Epidermal melanocyte (primary cell): Measurements from ENCODE around the gene CA11.
A peak's percentile ranks its signal among the peaks of the same experiment; 100 is the strongest.
"Not testable (repeated sequence)": the region's sequence is repeated elsewhere in the genome, so short reads cannot be mapped to it uniquely, and the experiment has no call there.

Experiments used
- DNase-seq: peaks from one replicate; pipeline ENCODE4 v3.0.0; 2011; ENCODE audit warnings: low spot score; ENCODE audit not compliant: insufficient read length

CA11 gene

GRCh38 chr19:48669903-48670668 is 24.1 kb upstream of the CA11 start:
- peak; percentile 10 for DNase-seq

GRCh38 chr19:48668761-48669160 is 22.8 kb upstream of the CA11 start:
- no peak for DNase-seq

GRCh38 chr19:48668332-48668731 is 22.3 kb upstream of the CA11 start:
- DNase-seq, result peak; percentile 1

GRCh38 chr19:48665786-48666185 is 19.8 kb upstream of the CA11 start:
- DNase-seq, result no peak

- DNase-seq, result peak; percentile 3
Measured at GRCh38 chr19:48664476-48664875, 18.5 kb upstream of the CA11 start.

- DNase-seq, result peak; percentile 9
Measured at GRCh38 chr19:48663667-48664066, 17.7 kb upstream of the CA11 start.

- DNase-seq, result no peak
Measured at GRCh38 chr19:48661711-48662090, 15.7 kb upstream of the CA11 start.

GRCh38 chr19:48660852-48661710 is 15.1 kb upstream of the CA11 start:
- DNase-seq, result peak; percentile 97

GRCh38 chr19:48659768-48660167 is 13.8 kb upstream of the CA11 start:
- no peak for DNase-seq

GRCh38 chr19:48658483-48658882 is 12.5 kb upstream of the CA11 start:
- DNase-seq, result no peak

- DNase-seq, result not testable (repeated sequence)
Measured at GRCh38 chr19:48657828-48658227, 11.8 kb upstream of the CA11 start.

- no peak for DNase-seq
Measured at GRCh38 chr19:48656840-48657474, 11.0 kb upstream of the CA11 start.

GRCh38 chr19:48654299-48655059 is 8.5 kb upstream of the CA11 start:
- DNase-seq, result no peak

GRCh38 chr19:48651683-48652048 is 5.7 kb upstream of the CA11 start:
- no peak for DNase-seq

GRCh38 chr19:48650974-48651682 is 5.1 kb upstream of the CA11 start:
- DNase-seq, result no peak

- DNase-seq, result no peak
Measured at GRCh38 chr19:48648134-48648533, 2.1 kb upstream of the CA11 start.

- no peak for DNase-seq
Measured at GRCh38 chr19:48646722-48647216, 782 bp upstream of the CA11 start.

GRCh38 chr19:48645620-48646000 is 377 bp downstream of the CA11 start:
- DNase-seq, result no peak

- peak; percentile 55 for DNase-seq
Measured at GRCh38 chr19:48644839-48645619, 958 bp downstream of the CA11 start.

- DNase-seq, result no peak
Measured at GRCh38 chr19:48644355-48644754, 1.6 kb downstream of the CA11 start.
